Progenitor cell of endocrine pancreas (in vitro differentiated cells): ENCODE results near the gene CNTNAP5. TPM values are rescaled to one million over a fixed set of nuclear protein-coding genes. Genes with fewer than 3 reads are reported as not detected.

ENCODE experiments used
- DNase-seq: peaks from one replicate; pipeline ENCODE4 v3.0.0; 2021; ENCODE audit warnings: low spot score; ENCODE audit not compliant: unreplicated experiment
- H3K27ac Mint-ChIP-seq: 2 replicates; pipeline ENCODE4 v1.8.0; 2021; ENCODE audit warnings: mild to moderate bottlenecking, moderate library complexity, mixed read lengths
- H3K27me3 Mint-ChIP-seq: 2 replicates; pipeline ENCODE4 v1.8.0; 2021; ENCODE audit warnings: mixed read lengths
- H3K36me3 Mint-ChIP-seq: 2 replicates; pipeline ENCODE4 v1.8.0; 2022; ENCODE audit warnings: mixed read lengths; ENCODE audit not compliant: insufficient read depth
- H3K4me1 Mint-ChIP-seq: 2 replicates; pipeline ENCODE4 v1.8.0; 2021; ENCODE audit warnings: low read depth, mixed read lengths
- H3K4me3 Mint-ChIP-seq: 2 replicates; pipeline ENCODE4 v1.8.0; 2021; ENCODE audit warnings: low read depth, mild to moderate bottlenecking, moderate library complexity, mixed read lengths
- H3K9me3 Mint-ChIP-seq: 2 replicates; pipeline ENCODE4 v1.8.0; 2021; ENCODE audit warnings: low read depth, mixed read lengths
- total RNA-seq: library from RNA; stranded (reverse); gene quantifications from 2 replicates; pipeline ENCODE4 v1.2.1, GENCODE V29; 2021
- TF ChIP-seq, protein P1 (sequence below): fragments of 200-600 bp; sonication (generic); IDR thresholded peaks from one replicate; pipeline ENCODE4 v1.5.0; 2021; ENCODE audit warnings: antibody characterized with exemption, mild to moderate bottlenecking; ENCODE audit not compliant: unreplicated experiment

Gene CNTNAP5
- total RNA-seq, 1 donor from 2014 or later: 5.3 TPM

DNA sequence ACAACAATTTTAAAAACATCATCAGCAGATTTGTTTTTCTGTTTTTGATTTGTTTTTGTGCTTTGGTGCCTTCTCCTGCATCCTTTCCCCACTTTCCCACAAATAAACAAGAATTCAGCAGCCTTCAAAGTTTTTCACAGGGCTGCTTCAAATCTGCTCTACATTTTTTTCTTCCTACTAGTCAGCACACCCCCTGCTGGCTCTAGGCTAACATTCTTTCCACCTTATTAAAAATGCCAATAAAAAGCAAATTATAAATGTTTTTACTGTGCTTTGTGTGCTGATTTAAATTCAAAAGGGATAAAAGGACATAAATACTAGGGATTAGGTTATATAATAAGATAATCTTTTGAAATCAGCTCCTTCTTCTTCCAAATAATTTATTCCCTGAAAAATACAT is 6.2 kb upstream of the CNTNAP5 start:
- Mint-ChIP-seq H3K4me3 (no peak overlapping the region), H3K4me1 (no peaks in the 10 kb centered on the region), H3K27ac (no peak overlapping the region), H3K36me3 (no peaks in the 10 kb centered on the region), H3K9me3 (no peaks in the 10 kb centered on the region), H3K27me3 (peaks cover 35% of the 10 kb centered on the region)
- TF ChIP-seq, protein P1, sequence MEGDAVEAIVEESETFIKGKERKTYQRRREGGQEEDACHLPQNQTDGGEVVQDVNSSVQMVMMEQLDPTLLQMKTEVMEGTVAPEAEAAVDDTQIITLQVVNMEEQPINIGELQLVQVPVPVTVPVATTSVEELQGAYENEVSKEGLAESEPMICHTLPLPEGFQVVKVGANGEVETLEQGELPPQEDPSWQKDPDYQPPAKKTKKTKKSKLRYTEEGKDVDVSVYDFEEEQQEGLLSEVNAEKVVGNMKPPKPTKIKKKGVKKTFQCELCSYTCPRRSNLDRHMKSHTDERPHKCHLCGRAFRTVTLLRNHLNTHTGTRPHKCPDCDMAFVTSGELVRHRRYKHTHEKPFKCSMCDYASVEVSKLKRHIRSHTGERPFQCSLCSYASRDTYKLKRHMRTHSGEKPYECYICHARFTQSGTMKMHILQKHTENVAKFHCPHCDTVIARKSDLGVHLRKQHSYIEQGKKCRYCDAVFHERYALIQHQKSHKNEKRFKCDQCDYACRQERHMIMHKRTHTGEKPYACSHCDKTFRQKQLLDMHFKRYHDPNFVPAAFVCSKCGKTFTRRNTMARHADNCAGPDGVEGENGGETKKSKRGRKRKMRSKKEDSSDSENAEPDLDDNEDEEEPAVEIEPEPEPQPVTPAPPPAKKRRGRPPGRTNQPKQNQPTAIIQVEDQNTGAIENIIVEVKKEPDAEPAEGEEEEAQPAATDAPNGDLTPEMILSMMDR: peak; percentile 53
- no peak for DNase-seq

- H3K4me3 Mint-ChIP-seq: peak overlapping the region; percentile 74
- H3K9me3 Mint-ChIP-seq: no peaks in the 10 kb centered on the region
- peaks cover 64% of the 10 kb centered on the region for H3K27me3 Mint-ChIP-seq
- peaks cover 17% of the 10 kb centered on the region for H3K4me1 Mint-ChIP-seq
- TF ChIP-seq, protein P1: no peak
- H3K36me3 Mint-ChIP-seq: no peaks in the 10 kb centered on the region
- no peak overlapping the region for H3K27ac Mint-ChIP-seq
- DNase-seq: no peak
Observed at GRCh38 chr2:124024561-124025170, 421 bp upstream of the CNTNAP5 start.

DNA sequence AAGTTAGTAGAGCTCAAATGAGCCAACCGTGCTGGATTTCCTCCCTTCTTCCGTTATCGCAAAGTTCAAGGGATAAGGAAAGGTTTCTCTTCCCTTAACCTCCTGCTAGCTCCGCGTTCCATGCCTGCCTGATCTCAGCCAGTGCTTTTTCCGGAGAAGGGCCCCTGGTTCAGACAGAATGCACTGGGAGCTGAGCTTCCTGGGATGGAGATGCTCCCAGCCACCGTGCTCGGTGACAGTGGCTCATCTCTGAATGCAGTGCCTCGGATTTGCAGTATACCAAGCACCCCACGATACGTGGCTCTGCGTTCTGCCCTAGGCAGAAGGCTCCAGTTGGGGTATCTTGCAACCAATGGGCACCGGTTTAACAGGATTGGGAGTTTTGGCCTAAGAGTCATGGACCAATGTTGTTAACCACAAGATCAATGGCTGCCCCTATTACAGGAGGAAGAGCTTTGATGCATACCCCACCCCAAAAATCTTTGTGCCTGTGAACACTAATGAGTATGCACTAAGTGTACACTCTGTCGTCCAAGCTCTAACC is 876 bp downstream of the CNTNAP5 start:
- H3K9me3 Mint-ChIP-seq: no peaks in the 10 kb centered on the region
- H3K4me1 Mint-ChIP-seq: peaks cover 19% of the 10 kb centered on the region
- DNase-seq: no peak
- H3K27ac Mint-ChIP-seq: no peak overlapping the region
- TF ChIP-seq, protein P1: no peak
- H3K4me3 Mint-ChIP-seq: peak overlapping the region; percentile 74
- no peaks in the 10 kb centered on the region for H3K36me3 Mint-ChIP-seq
- H3K27me3 Mint-ChIP-seq: peaks cover 60% of the 10 kb centered on the region

- peak overlapping the region; percentile 74 for H3K4me3 Mint-ChIP-seq
- no peak for DNase-seq
- TF ChIP-seq, protein P1: no peak
- peaks cover 19% of the 10 kb centered on the region for H3K4me1 Mint-ChIP-seq
- H3K9me3 Mint-ChIP-seq: no peaks in the 10 kb centered on the region
- peaks cover 56% of the 10 kb centered on the region for H3K27me3 Mint-ChIP-seq
- no peak overlapping the region for H3K27ac Mint-ChIP-seq
- no peaks in the 10 kb centered on the region for H3K36me3 Mint-ChIP-seq
Observed at GRCh38 chr2:124026503-124026902, 1.4 kb downstream of the CNTNAP5 start.

DNA sequence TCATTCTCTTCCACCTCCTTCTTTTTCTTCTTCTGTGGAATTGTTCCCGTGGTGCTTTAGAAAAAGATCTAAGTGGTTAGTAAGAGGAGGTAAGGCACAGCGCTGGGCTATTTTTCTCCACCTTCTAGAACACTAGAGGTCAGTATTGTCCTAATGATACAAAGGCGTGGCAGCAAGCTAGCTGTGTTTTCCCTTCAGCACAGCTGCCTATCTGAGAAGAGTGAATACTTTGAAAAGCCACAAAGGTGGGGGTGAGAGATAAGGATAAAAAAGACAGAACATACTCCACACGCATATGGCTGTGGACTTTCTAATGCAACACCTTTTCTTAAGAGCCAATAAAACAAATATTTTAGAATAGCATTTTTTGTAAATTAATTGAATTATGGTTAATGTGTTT is 2.1 kb downstream of the CNTNAP5 start:
- Mint-ChIP-seq H3K27me3 (peaks cover 49% of the 10 kb centered on the region), H3K27ac (no peak overlapping the region), H3K4me3 (peak overlapping the region; percentile 74)

More for the DNA sequence above, 2.1 kb downstream of the CNTNAP5 start:
- Mint-ChIP-seq H3K36me3 (no peaks in the 10 kb centered on the region), H3K9me3 (no peaks in the 10 kb centered on the region), H3K4me1 (peaks cover 19% of the 10 kb centered on the region)
- TF ChIP-seq, protein P1: peak; percentile 90
- DNase-seq: no peak
